LNCaP clone FGC (cell line): ENCODE data around the gene DRAM1.

Experiments
- DNase-seq: peaks from one replicate; pipeline ENCODE4 v3.0.0-alpha.2; 2011; ENCODE audit warnings: low read depth
- H3K4me3 ChIP-seq: 2 replicates; pipeline ENCODE4 v1.5.1; 2011; ENCODE audit warnings: mild to moderate bottlenecking, low read depth, low read length, control low read depth
- CTCF ChIP-seq: IDR thresholded peaks from 2 replicates; pipeline ENCODE4 v1.5.1; 2012; ENCODE audit warnings: mild to moderate bottlenecking; ENCODE audit not compliant: control insufficient read depth, insufficient read depth; ENCODE audit errors: extremely low read depth

Gene DRAM1

GRCh38 chr12:101885912-101886561 lies 8.7 kb downstream of the DRAM1 start:
- H3K4me3 ChIP-seq, result no peak overlapping the region
- DNase-seq, result no peak
- TF ChIP-seq CTCF, result no peak

- TF ChIP-seq CTCF, result no peak
- DNase-seq, result no peak
- no peak overlapping the region for H3K4me3 ChIP-seq
These were observed 11.9 kb downstream of the DRAM1 start for GRCh38 chr12:101889211-101889752.

- DNase-seq, result no peak
- no peak overlapping the region for H3K4me3 ChIP-seq
- TF ChIP-seq CTCF, result no peak
These were observed 14.1 kb downstream of the DRAM1 start for GRCh38 chr12:101891462-101891971.

GRCh38 chr12:101892794-101893193 lies 15.4 kb downstream of the DRAM1 start:
- TF ChIP-seq CTCF, result no peak
- DNase-seq, result no peak
- H3K4me3 ChIP-seq, result no peak overlapping the region

GRCh38 chr12:101901777-101902176 lies 24.4 kb downstream of the DRAM1 start:
- no peak for DNase-seq
- H3K4me3 ChIP-seq, result no peak overlapping the region
- no peak for TF ChIP-seq CTCF

GRCh38 chr12:101902641-101903040 lies 25.3 kb downstream of the DRAM1 start:
- H3K4me3 ChIP-seq, result no peak overlapping the region
- DNase-seq, result no peak

More at GRCh38 chr12:101902641-101903040, 25.3 kb downstream of the DRAM1 start:
- no peak for TF ChIP-seq CTCF
